Stimulated activated CD4-positive, alpha-beta T cell treated with anti-CD3 and anti-CD28 coated beads, TNF-alpha, amount 100 ng/mL, for 48 hours (primary cell): Measurements from ENCODE around the gene SLC18A3.

Experiments
- DNase-seq, 3 donors: peaks; one replicate each; pipeline ENCODE4 v3.0.0-alpha.2; 2020; ENCODE audit warnings: low read depth in 3 of 3

Gene SLC18A3

GRCh38 chr10:49627644-49628247, 17.6 kb downstream of the SLC18A3 start:
- no peak for DNase-seq

- no peak for DNase-seq
Measured at GRCh38 chr10:49628599-49628998, 18.5 kb downstream of the SLC18A3 start.

- DNase-seq: no peak
Measured at GRCh38 chr10:49629431-49629881, 19.3 kb downstream of the SLC18A3 start.

- DNase-seq: no peak
Measured at GRCh38 chr10:49631975-49632374, 21.9 kb downstream of the SLC18A3 start.

GRCh38 chr10:49632406-49633317, 22.6 kb downstream of the SLC18A3 start:
- DNase-seq: no peak

- DNase-seq: no peak
Measured at GRCh38 chr10:49633327-49634068, 23.4 kb downstream of the SLC18A3 start.

GRCh38 chr10:49634069-49634660, 24.1 kb downstream of the SLC18A3 start:
- DNase-seq: no peak

- DNase-seq: no peak
Measured at GRCh38 chr10:49642311-49642710, 32.2 kb downstream of the SLC18A3 start.

- DNase-seq: no peak
Measured at GRCh38 chr10:49643241-49644034, 33.3 kb downstream of the SLC18A3 start.

GRCh38 chr10:49644035-49644646, 34.0 kb downstream of the SLC18A3 start:
- DNase-seq: no peak

GRCh38 chr10:49645417-49645816, 35.3 kb downstream of the SLC18A3 start:
- no peak for DNase-seq

- no peak for DNase-seq
Measured at GRCh38 chr10:49645871-49646870, 36.1 kb downstream of the SLC18A3 start.

- DNase-seq: no peak
Measured at GRCh38 chr10:49647554-49647953, 37.4 kb downstream of the SLC18A3 start.

GRCh38 chr10:49647985-49648795, 38.1 kb downstream of the SLC18A3 start:
- DNase-seq: no peak

GRCh38 chr10:49649294-49649693, 39.2 kb downstream of the SLC18A3 start:
- peak in 1 of 3 donors; percentile 7 for DNase-seq

- no peak for DNase-seq
Measured at GRCh38 chr10:49649936-49650723, 40.0 kb downstream of the SLC18A3 start.

- no peak for DNase-seq
Measured at GRCh38 chr10:49650724-49651034, 40.6 kb downstream of the SLC18A3 start.
